PC-9 (cell line): ENCODE results near the gene INSR. TPM values are rescaled to one million over a fixed set of nuclear protein-coding genes. Genes with fewer than 3 reads are reported as not detected.

Experiments
- BruUV-seq: library from RNA; stranded (reverse); fragments of 400-500 nt; replicated peaks from 2 replicates; lab custom pipeline; 2021; lab: Mats Ljungman, UMichigan
- CTCF ChIA-PET: fragments of 300-600 bp; sonication (Branson Sonifier 250); formaldehyde crosslinking; loops from one replicate; lab custom pipeline; 2022; ENCODE audit warnings: antibody characterized with exemption; lab: Charles Lee
- POLR2A ChIA-PET: fragments of 300-600 bp; sonication (Branson Sonifier 250); formaldehyde crosslinking; loops from one replicate; lab custom pipeline; 2022; ENCODE audit warnings: antibody characterized with exemption; ENCODE audit not compliant: unreplicated experiment; lab: Charles Lee
- DNase-seq, 2 experiments: peaks; one replicate each; pipeline versions ENCODE4 v3.0.0 to v3.0.0-alpha.2; 2015 to 2022; ENCODE audit warnings: mixed read lengths in 1 of 2
- H2AFZ ChIP-seq: fragments of 200-600 bp; sonication (generic); 2 replicates; pipeline ENCODE4 v1.8.1; 2017; ENCODE audit warnings: antibody characterized with exemption
- H3F3A ChIP-seq: fragments of 200-600 bp; sonication (generic); 2 replicates; pipeline ENCODE4 v1.8.1; 2017; ENCODE audit warnings: antibody characterized with exemption, mild to moderate bottlenecking, low read depth; ENCODE audit not compliant: insufficient read depth
- H3K27ac ChIP-seq: fragments of 200-600 bp; sonication (generic); 2 replicates; pipeline ENCODE4 v1.6.1; 2016; ENCODE audit warnings: mixed run types
- H3K27me3 ChIP-seq: fragments of 200-600 bp; sonication (generic); 2 replicates; pipeline ENCODE4 v1.6.1; 2016; ENCODE audit warnings: low read depth, mixed run types; ENCODE audit not compliant: insufficient read depth
- H3K36me3 ChIP-seq: fragments of 200-600 bp; sonication (generic); 2 replicates; pipeline ENCODE4 v1.6.1; 2016; ENCODE audit warnings: low read depth, mixed run types
- H3K4me1 ChIP-seq: fragments of 200-600 bp; sonication (generic); replicated peaks from 2 replicates; pipeline ENCODE4 v1.6.1; 2016; ENCODE audit warnings: mixed run types; ENCODE audit not compliant: insufficient read depth
- H3K4me2 ChIP-seq: fragments of 200-600 bp; sonication (generic); 2 replicates; pipeline ENCODE4 v1.6.1; 2017; ENCODE audit warnings: mixed run types
- H3K4me3 ChIP-seq: fragments of 200-600 bp; sonication (generic); 2 replicates; pipeline ENCODE4 v1.6.1; 2016; ENCODE audit warnings: mixed run types
- H3K79me2 ChIP-seq: fragments of 200-600 bp; sonication (generic); 2 replicates; pipeline ENCODE4 v1.6.1; 2017; ENCODE audit warnings: low read depth, mixed run types
- H3K9me2 ChIP-seq: fragments of 200-600 bp; sonication (generic); 2 replicates; pipeline ENCODE4 v1.8.1; 2017; ENCODE audit warnings: mild to moderate bottlenecking; ENCODE audit not compliant: insufficient read depth
- H3K9me3 ChIP-seq: fragments of 200-600 bp; sonication (generic); 2 replicates; pipeline ENCODE4 v1.8.1; 2016; ENCODE audit warnings: low read depth; ENCODE audit not compliant: insufficient read depth
- H4K20me1 ChIP-seq: fragments of 200-600 bp; sonication (generic); 2 replicates; pipeline ENCODE4 v1.8.1; 2017; ENCODE audit not compliant: insufficient read depth
- EZH2 ChIP-seq: fragments of 200-600 bp; sonication (generic); IDR thresholded peaks from 2 replicates; pipeline ENCODE4 v1.8.0; 2017; ENCODE audit warnings: antibody characterized with exemption, low read depth
- intact Hi-C: fragments of 100-400 bp; cut with micrococcal nuclease; formaldehyde crosslinking; loops from one replicate; pipeline ENCODE4 v1.10.0; 2022; ENCODE audit not compliant: unreplicated experiment
- total RNA-seq: library from RNA; stranded (reverse); gene quantifications from 2 replicates; pipeline ENCODE4 v1.2.3, GENCODE V29; 2021
- TF ChIP-seq, protein P1 (sequence below): fragments of 200-600 bp; sonication (generic); conservative IDR thresholded peaks from 2 replicates; pipeline ENCODE4 v1.6.1; 2017; ENCODE audit warnings: mixed run types, antibody characterized with exemption, mild to moderate bottlenecking, moderate library complexity

The INSR gene
- total RNA-seq, 1 experiment from 2014 or later: 9.3 TPM

DNA sequence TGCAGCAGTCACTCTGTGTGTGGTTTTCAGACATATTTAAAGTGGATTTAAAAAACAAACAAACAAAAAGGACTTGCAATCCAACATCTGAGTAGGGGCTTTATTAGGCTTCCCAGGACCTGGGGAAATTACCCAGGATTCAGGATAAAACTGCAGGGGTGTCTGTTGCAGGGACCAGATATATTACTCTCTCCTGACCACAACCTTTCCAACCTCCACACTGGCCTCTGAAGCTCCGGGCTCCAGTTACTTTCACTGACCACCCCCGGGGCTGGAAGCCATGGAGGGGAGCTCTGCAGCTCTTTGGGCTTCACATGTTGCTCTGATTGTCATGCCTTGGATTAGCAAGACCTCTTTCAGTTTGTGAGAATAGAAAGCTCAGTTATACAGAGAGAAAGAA, 75.2 kb downstream of the INSR start:
- no peak for TF ChIP-seq EZH2
- TF ChIP-seq, protein P1, sequence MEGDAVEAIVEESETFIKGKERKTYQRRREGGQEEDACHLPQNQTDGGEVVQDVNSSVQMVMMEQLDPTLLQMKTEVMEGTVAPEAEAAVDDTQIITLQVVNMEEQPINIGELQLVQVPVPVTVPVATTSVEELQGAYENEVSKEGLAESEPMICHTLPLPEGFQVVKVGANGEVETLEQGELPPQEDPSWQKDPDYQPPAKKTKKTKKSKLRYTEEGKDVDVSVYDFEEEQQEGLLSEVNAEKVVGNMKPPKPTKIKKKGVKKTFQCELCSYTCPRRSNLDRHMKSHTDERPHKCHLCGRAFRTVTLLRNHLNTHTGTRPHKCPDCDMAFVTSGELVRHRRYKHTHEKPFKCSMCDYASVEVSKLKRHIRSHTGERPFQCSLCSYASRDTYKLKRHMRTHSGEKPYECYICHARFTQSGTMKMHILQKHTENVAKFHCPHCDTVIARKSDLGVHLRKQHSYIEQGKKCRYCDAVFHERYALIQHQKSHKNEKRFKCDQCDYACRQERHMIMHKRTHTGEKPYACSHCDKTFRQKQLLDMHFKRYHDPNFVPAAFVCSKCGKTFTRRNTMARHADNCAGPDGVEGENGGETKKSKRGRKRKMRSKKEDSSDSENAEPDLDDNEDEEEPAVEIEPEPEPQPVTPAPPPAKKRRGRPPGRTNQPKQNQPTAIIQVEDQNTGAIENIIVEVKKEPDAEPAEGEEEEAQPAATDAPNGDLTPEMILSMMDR: no peak
- H3K4me3 ChIP-seq: no peak overlapping the region
- DNase-seq: no peak
- H3K27me3 ChIP-seq: no peaks in the 10 kb centered on the region
- CTCF ChIA-PET: no interaction called here
- no peaks in the 10 kb centered on the region for H3K36me3 ChIP-seq
- no peak overlapping the region for H2AFZ ChIP-seq
- no peaks in the 10 kb centered on the region for H3K4me1 ChIP-seq
- H3F3A ChIP-seq: no peaks in the 10 kb centered on the region
- no peaks in the 10 kb centered on the region for H3K9me2 ChIP-seq
- no peak overlapping the region for H3K4me2 ChIP-seq
- no peaks in the 10 kb centered on the region for H3K79me2 ChIP-seq
- BruUV-seq: no TSS peak
- no peak overlapping the region for H3K27ac ChIP-seq
- intact Hi-C loops: no loop called here
- H4K20me1 ChIP-seq: no peaks in the 10 kb centered on the region
- POLR2A ChIA-PET: no interaction called here
- no peaks in the 10 kb centered on the region for H3K9me3 ChIP-seq

DNA sequence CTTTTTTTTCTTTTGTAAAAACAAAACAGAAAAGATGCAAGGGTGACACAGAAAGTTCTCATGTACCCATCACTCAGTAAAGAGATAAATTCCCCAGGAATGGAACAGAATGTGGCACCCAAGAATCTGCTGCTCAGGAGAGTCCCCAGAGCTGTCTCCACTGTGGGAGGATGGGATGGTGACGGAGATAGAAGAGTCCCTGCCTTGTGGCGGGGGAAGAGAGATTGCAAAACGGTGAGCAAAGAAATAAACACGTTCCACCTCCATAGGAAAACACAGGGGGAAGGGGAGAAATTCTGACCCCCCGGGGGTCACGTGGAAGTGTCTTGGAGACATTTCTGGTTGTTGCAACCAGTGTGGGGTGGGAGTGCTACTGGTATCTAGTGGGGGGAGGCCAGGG, 76.4 kb downstream of the INSR start:
- no peaks in the 10 kb centered on the region for H3K4me1 ChIP-seq
- no peak overlapping the region for H2AFZ ChIP-seq
- BruUV-seq: no TSS peak
- intact Hi-C loops: no loop called here
- POLR2A ChIA-PET: no interaction called here
- no peak overlapping the region for H3K27ac ChIP-seq
- H3K9me2 ChIP-seq: no peaks in the 10 kb centered on the region
- no peak for TF ChIP-seq EZH2
- TF ChIP-seq, protein P1: no peak
- DNase-seq: no peak
- H3K9me3 ChIP-seq: no peaks in the 10 kb centered on the region
- no peak overlapping the region for H3K4me3 ChIP-seq
- CTCF ChIA-PET: no interaction called here
- no peaks in the 10 kb centered on the region for H3K79me2 ChIP-seq
- no peaks in the 10 kb centered on the region for H3K27me3 ChIP-seq
- no peaks in the 10 kb centered on the region for H3F3A ChIP-seq
- no peaks in the 10 kb centered on the region for H3K36me3 ChIP-seq
- no peak overlapping the region for H3K4me2 ChIP-seq
- H4K20me1 ChIP-seq: no peaks in the 10 kb centered on the region

DNA sequence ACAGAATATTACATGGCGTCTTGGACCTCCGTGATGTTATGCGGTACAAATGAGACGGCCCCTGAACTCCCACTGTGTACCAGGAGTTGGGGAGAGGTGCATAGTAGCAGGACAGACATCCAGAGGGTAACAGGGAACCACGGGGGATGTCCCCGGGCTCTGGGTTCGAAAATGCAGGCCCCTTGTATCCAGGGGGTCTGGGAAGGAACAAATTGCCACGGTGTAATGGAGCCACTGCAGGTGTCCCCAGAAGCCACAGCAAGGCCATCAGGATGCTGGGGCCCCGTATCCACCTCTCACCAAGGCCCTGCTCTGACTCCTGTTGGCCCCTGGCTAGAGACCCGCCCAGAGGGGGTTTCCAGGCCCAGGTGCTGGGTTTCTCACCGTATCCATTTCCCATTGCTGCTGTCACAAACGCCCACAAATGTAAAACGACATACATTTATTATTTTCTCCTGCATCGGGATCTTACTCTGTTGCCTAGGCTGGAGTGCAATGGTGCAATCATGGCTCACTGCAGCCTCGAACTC, 77.8 kb downstream of the INSR start:
- Histone ChIP-seq H3K9me2 (no peaks in the 10 kb centered on the region), H3K27ac (no peak overlapping the region), H3F3A (no peaks in the 10 kb centered on the region), H3K79me2 (no peaks in the 10 kb centered on the region), H3K9me3 (no peaks in the 10 kb centered on the region), H3K27me3 (no peaks in the 10 kb centered on the region), H3K4me3 (no peak overlapping the region), H4K20me1 (no peaks in the 10 kb centered on the region), H3K4me1 (no peaks in the 10 kb centered on the region), H2AFZ (no peak overlapping the region), H3K4me2 (no peak overlapping the region), H3K36me3 (no peaks in the 10 kb centered on the region)
- no TSS peak for BruUV-seq
- TF ChIP-seq, protein P1: no peak
- TF ChIP-seq EZH2: no peak
- CTCF ChIA-PET: no interaction called here
- intact Hi-C loops: no loop called here
- POLR2A ChIA-PET: no interaction called here
- DNase-seq: no peak
